Uterus (tissue), 4 donors: ENCODE data around the gene LMNTD1. TPM values are rescaled to one million over a fixed set of nuclear protein-coding genes. Genes with fewer than 3 reads are reported as not detected.

Source experiments
- DNase-seq, 2 donors: peaks; one replicate each; pipeline ENCODE4 v3.0.0-alpha.2; 2019 to 2020
- H3K27ac ChIP-seq, 2 donors: fragments of 200-600 bp; sonication (generic); 1 replicate in 1 of 2; 2 replicates in 1 of 2; pipeline ENCODE4 v1.5.1; 2016 to 2018
- H3K27me3 ChIP-seq, 2 donors: fragments of 200-600 bp; sonication (generic); one replicate each; pipeline ENCODE4 v1.5.1; 2018 to 2019; ENCODE audit warnings: control low read depth in 1 of 2
- H3K36me3 ChIP-seq, 2 donors: fragments of 200-600 bp; sonication (generic); one replicate each; pipeline ENCODE4 v1.5.1; 2019; ENCODE audit warnings: control low read depth in 1 of 2
- H3K4me1 ChIP-seq, 2 donors: fragments of 200-600 bp; sonication (generic); one replicate each; pipeline ENCODE4 v1.5.1; 2018 to 2019; ENCODE audit warnings: control low read depth in 1 of 2
- H3K4me3 ChIP-seq, 2 donors: fragments of 200-600 bp; sonication (generic); 1 replicate in 1 of 2; 2 replicates in 1 of 2; pipeline ENCODE4 v1.5.1; 2018 to 2019; ENCODE audit warnings: mild to moderate bottlenecking in 1 of 2
- H3K9me3 ChIP-seq, 2 donors: fragments of 200-600 bp; sonication (generic); one replicate each; pipeline ENCODE4 v1.5.1; 2019; ENCODE audit warnings: control low read depth in 1 of 2
- CTCF ChIP-seq, 4 experiments: fragments of 200-600 bp in 2 of 4; fragments of 450-650 bp in 2 of 4; sonication (generic) in 2 of 4; IDR thresholded peaks; one replicate each; pipeline ENCODE4 v1.5.1; 2016 to 2019; ENCODE audit warnings: antibody characterized with exemption in 4 of 4, mild to moderate bottlenecking in 2 of 4, moderate library complexity in 1 of 4
- POLR2A ChIP-seq, 2 donors: fragments of 450-650 bp; IDR thresholded peaks; one replicate each; pipeline ENCODE4 v1.6.1; 2016; ENCODE audit warnings: antibody characterized with exemption in 2 of 2, mild to moderate bottlenecking in 1 of 2, moderate library complexity in 1 of 2
- intact Hi-C: fragments of 100-400 bp; cut with DNase I; formaldehyde crosslinking; loops from one replicate; pipeline ENCODE4 v1.15.1; 2023; ENCODE audit warnings: low total_unique reads
- total RNA-seq, 4 donors: library from RNA; depleted of rRNA in 3 of 4; stranded (reverse); fragments of >200 nt in 3 of 4; gene quantifications; one replicate each; pipeline versions ENCODE4 v1.1.0 to v1.2.4, GENCODE V29; 2014 to 2023
- donor health status: DM: yes; HTN: yes; CAD: no.

Gene LMNTD1
- total RNA-seq, 4 donors from 2014 or later, result 6.6 TPM; not detected in 3

- Histone ChIP-seq H3K36me3 (no peaks in the 10 kb centered on the region), H3K27ac (no peak overlapping the region), H3K4me3 (no peak overlapping the region), H3K9me3 (no peaks in the 10 kb centered on the region), H3K27me3 (no peaks in the 10 kb centered on the region), H3K4me1 (no peaks in the 10 kb centered on the region)
- TF ChIP-seq POLR2A (IDR thresholded peaks at IDR 0.05) (no peak), CTCF (IDR thresholded peaks at IDR 0.05) (no peak)
- intact Hi-C loops, result no loop called here
- DNase-seq, result no peak
Observed at GRCh38 chr12:25469368-25469767, 83.7 kb downstream of the LMNTD1 start.

GRCh38 chr12:25463521-25463920 lies 89.6 kb downstream of the LMNTD1 start:
- Histone ChIP-seq H3K36me3 (no peaks in the 10 kb centered on the region), H3K4me1 (no peaks in the 10 kb centered on the region), H3K9me3 (no peaks in the 10 kb centered on the region), H3K27ac (no peak overlapping the region), H3K27me3 (no peaks in the 10 kb centered on the region), H3K4me3 (no peak overlapping the region)
- no peak for DNase-seq
- TF ChIP-seq CTCF (IDR thresholded peaks at IDR 0.05), result no peak
- no peak for TF ChIP-seq POLR2A (IDR thresholded peaks at IDR 0.05)
- intact Hi-C loops, result no loop called here

- Histone ChIP-seq H3K4me1 (no peaks in the 10 kb centered on the region), H3K9me3 (no peaks in the 10 kb centered on the region), H3K4me3 (no peak overlapping the region), H3K27ac (no peak overlapping the region), H3K36me3 (no peaks in the 10 kb centered on the region), H3K27me3 (no peaks in the 10 kb centered on the region)
- TF ChIP-seq CTCF (IDR thresholded peaks at IDR 0.05) (no peak), POLR2A (IDR thresholded peaks at IDR 0.05) (no peak)
- no peak for DNase-seq
- intact Hi-C loops, result no loop called here
Observed at GRCh38 chr12:25463005-25463404, 90.1 kb downstream of the LMNTD1 start.

GRCh38 chr12:25459541-25459951 lies 93.5 kb downstream of the LMNTD1 start:
- H3K4me3 ChIP-seq, result no peak overlapping the region
- no peaks in the 10 kb centered on the region for H3K36me3 ChIP-seq
- H3K27ac ChIP-seq, result no peak overlapping the region
- no peak for DNase-seq
- intact Hi-C loops, result no loop called here
- no peaks in the 10 kb centered on the region for H3K9me3 ChIP-seq
- H3K27me3 ChIP-seq, result no peaks in the 10 kb centered on the region
- no peaks in the 10 kb centered on the region for H3K4me1 ChIP-seq
- TF ChIP-seq CTCF (IDR thresholded peaks at IDR 0.05) (no peak), POLR2A (IDR thresholded peaks at IDR 0.05) (no peak)

GRCh38 chr12:25458047-25458552 lies 95.0 kb downstream of the LMNTD1 start:
- no peaks in the 10 kb centered on the region for H3K27me3 ChIP-seq
- no peak for TF ChIP-seq POLR2A (IDR thresholded peaks at IDR 0.05)
- TF ChIP-seq CTCF (IDR thresholded peaks at IDR 0.05), result no peak

More at GRCh38 chr12:25458047-25458552, 95.0 kb downstream of the LMNTD1 start:
- Histone ChIP-seq H3K36me3 (no peaks in the 10 kb centered on the region), H3K4me3 (no peak overlapping the region), H3K27ac (no peak overlapping the region), H3K9me3 (no peaks in the 10 kb centered on the region), H3K4me1 (no peaks in the 10 kb centered on the region)
- intact Hi-C loops, result no loop called here
- no peak for DNase-seq
